ENCODE results near the gene SLC16A7. TPM values are rescaled to one million over a fixed set of nuclear protein-coding genes. Genes with fewer than 3 reads are reported as not detected.

The SLC16A7 gene
- total and polyA plus RNA-seq, 8 donors: 4.0 to 47.4 (median 32.0) TPM

DNA sequence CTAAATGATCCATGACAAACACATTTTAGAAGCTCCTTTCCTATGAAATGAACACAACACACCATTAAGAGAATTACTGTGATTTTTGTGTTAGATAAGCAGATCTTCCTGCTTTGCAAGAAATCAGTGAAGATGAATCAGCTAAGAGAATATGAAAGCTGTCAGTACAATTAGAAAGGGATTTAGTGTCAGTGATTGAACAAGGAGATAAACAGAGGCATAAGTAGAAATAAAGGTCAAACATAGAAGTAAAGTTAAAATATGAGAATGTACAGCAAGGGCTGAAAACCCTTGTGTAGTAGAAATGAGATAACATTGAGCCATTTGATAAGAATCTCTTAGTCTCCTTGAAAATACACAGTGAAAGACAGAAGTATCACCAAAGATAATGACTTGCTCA is 21.4 kb upstream of the SLC16A7 start:
- FAIRE-seq: no peak
- no peak overlapping the region for H3K27ac ChIP-seq
- H3K4me1 ChIP-seq: peaks cover 0 to 4% (median 0%) of the 10 kb centered on the region in 3 donors
- no peaks in the 10 kb centered on the region for H3K9me3 ChIP-seq
- H3K4me3 ChIP-seq: no peak overlapping the region
- TF ChIP-seq, protein P1, sequence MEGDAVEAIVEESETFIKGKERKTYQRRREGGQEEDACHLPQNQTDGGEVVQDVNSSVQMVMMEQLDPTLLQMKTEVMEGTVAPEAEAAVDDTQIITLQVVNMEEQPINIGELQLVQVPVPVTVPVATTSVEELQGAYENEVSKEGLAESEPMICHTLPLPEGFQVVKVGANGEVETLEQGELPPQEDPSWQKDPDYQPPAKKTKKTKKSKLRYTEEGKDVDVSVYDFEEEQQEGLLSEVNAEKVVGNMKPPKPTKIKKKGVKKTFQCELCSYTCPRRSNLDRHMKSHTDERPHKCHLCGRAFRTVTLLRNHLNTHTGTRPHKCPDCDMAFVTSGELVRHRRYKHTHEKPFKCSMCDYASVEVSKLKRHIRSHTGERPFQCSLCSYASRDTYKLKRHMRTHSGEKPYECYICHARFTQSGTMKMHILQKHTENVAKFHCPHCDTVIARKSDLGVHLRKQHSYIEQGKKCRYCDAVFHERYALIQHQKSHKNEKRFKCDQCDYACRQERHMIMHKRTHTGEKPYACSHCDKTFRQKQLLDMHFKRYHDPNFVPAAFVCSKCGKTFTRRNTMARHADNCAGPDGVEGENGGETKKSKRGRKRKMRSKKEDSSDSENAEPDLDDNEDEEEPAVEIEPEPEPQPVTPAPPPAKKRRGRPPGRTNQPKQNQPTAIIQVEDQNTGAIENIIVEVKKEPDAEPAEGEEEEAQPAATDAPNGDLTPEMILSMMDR (IDR thresholded peaks at IDR 0.05): no peak
- no peaks in the 10 kb centered on the region for H3K27me3 ChIP-seq
- no peaks in the 10 kb centered on the region for H3K36me3 ChIP-seq
- no peak for DNase-seq
- intact Hi-C loops (cut with DNase I): no loop called here
- no peak for ATAC-seq

DNA sequence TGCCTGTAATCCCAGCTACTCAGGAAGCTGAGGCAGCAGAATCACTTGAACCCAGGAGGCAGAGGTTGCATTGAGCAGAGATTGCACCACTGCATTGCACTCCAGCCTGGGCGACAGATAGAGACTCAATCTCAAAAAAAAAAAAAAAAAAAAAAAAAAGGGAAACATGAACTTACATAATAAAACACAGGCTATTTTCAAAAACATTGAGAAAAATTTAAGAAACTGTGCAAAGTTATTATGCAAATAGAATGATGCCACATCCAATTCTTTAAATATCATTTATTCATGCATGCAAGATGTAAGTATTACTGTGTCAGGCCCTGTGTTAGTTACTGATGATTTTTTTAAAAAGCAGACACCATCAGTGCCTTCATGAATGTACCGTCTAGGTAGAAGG is 20.0 kb upstream of the SLC16A7 start:
- no peaks in the 10 kb centered on the region for H3K9me3 ChIP-seq
- TF ChIP-seq, protein P1 (IDR thresholded peaks at IDR 0.05): no peak
- FAIRE-seq (no peak), ATAC-seq (no peak), DNase-seq (no peak)
- 88 to 91% methylated on average over 2 of the region's 2 CpGs for WGBS, 2 donors
- peaks cover 0 to 4% (median 0%) of the 10 kb centered on the region in 3 donors for H3K4me1 ChIP-seq
- intact Hi-C loops (cut with DNase I): no loop called here
- no peaks in the 10 kb centered on the region for H3K27me3 ChIP-seq
- no peaks in the 10 kb centered on the region for H3K36me3 ChIP-seq
- H3K4me3 ChIP-seq: no peak overlapping the region
- no peak overlapping the region for H3K27ac ChIP-seq

DNA sequence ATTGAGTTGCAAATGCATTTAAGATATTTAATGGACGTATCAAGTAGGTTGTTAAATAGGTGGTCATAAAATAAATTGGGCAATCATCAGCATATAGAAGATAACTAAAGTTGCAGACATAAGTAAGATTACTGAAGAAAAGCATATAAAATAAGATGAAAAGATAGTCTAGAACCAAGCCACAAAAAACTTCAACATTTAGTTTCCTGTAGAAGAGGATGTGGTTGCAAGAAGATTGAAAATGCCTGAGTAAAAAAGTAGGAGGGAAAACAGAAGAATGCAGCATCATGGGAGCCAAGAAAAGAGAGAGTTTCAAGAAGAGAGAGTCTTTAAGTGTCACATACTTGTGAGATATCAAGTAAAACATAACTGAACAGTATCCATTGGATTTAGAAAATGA is 17.6 kb upstream of the SLC16A7 start:
- no peak for FAIRE-seq
- 82 to 92% methylated on average over 1 of the region's 1 CpG for WGBS, 2 donors
- Histone ChIP-seq H3K36me3 (no peaks in the 10 kb centered on the region), H3K27me3 (no peaks in the 10 kb centered on the region), H3K4me1 (peaks cover 0 to 4% (median 0%) of the 10 kb centered on the region in 3 donors), H3K9me3 (no peaks in the 10 kb centered on the region), H3K4me3 (no peak overlapping the region), H3K27ac (no peak overlapping the region)
- DNase-seq: no peak
- TF ChIP-seq, protein P1 (IDR thresholded peaks at IDR 0.05): no peak
- intact Hi-C loops (cut with DNase I): no loop called here
- ATAC-seq: no peak

DNA sequence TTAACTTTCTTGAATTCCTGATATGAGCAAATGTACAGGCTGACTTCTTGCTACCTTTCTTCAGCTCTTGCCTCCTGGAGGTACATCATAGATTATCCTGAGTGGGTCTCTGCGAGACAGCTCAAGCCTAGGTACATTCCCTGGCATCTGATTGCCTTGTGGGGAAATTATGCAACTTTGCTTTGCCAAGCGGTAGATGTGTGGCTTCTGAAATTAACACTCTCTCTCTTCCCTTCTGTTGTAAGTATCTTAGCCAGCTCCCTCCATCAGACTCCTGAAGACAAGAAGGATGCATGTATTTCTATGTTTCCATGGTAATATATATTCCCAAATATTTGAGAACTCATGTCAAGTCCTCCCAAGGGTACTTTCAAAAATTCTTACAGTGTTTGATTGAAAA is 16.2 kb upstream of the SLC16A7 start:
- no peaks in the 10 kb centered on the region for H3K9me3 ChIP-seq
- 88 to 91% methylated on average over 2 of the region's 2 CpGs for WGBS, 2 donors
- no peak for FAIRE-seq

DNA sequence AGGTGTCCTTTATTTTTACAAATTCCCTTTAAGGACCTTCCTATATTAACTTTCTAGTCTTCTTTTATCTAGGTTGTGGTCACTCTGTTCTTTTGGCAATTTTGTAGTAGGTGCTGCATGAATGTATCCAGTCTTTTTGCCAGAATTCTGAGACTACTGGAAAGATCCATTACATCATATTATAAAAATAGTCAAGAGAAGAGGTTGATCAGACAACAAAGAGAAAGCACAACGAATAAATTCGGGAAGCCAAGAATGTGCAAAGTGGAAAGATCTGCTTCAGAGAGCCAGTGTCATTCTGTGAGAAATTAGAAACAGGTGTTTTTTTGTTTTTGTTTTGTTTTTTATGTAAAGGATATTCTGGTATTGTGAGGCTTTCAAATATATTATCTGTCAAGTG is 15.8 kb upstream of the SLC16A7 start:
- WGBS, 2 donors: 66 to 68% methylated on average over 2 of the region's 2 CpGs
- DNase-seq (no peak), ATAC-seq (no peak), FAIRE-seq (no peak)
- H3K27ac ChIP-seq: no peak overlapping the region
- TF ChIP-seq, protein P1 (IDR thresholded peaks at IDR 0.05): no peak
- intact Hi-C loops (cut with DNase I): no loop called here
- no peak overlapping the region for H3K4me3 ChIP-seq
- H3K4me1 ChIP-seq: no peaks in the 10 kb centered on the region
- no peaks in the 10 kb centered on the region for H3K27me3 ChIP-seq
- no peaks in the 10 kb centered on the region for H3K9me3 ChIP-seq
- no peaks in the 10 kb centered on the region for H3K36me3 ChIP-seq

More for the DNA sequence above, 16.2 kb upstream of the SLC16A7 start:
- Histone ChIP-seq H3K36me3 (no peaks in the 10 kb centered on the region), H3K27me3 (no peaks in the 10 kb centered on the region), H3K4me3 (no peak overlapping the region), H3K27ac (no peak overlapping the region), H3K4me1 (peaks cover 0 to 4% (median 0%) of the 10 kb centered on the region in 3 donors)
- TF ChIP-seq, protein P1 (IDR thresholded peaks at IDR 0.05): no peak
- intact Hi-C loops (cut with DNase I): no loop called here
- DNase-seq (no peak), ATAC-seq (no peak)

Measured in pancreas (tissue), 10 donors.